HG03439 (cell line): ENCODE measurements around the gene CACNA1F.
"Not testable (repeated sequence)": the region's sequence is repeated elsewhere in the genome, so short reads cannot be mapped to it uniquely, and the experiment has no call there.

Source experiments
- ATAC-seq: cut with Tn5 transposase; IDR thresholded peaks from one replicate; pipeline ENCODE4 v1.9.1; 2021; ENCODE audit warnings: mild to moderate bottlenecking, moderate library complexity; ENCODE audit not compliant: unreplicated experiment

CACNA1F gene

GRCh38 chrX:49177873-49178480, 55.2 kb downstream of the CACNA1F start:
- no peak for ATAC-seq

- ATAC-seq, result no peak
Observed at GRCh38 chrX:49177338-49177833, 55.8 kb downstream of the CACNA1F start.

GRCh38 chrX:49176421-49177326, 56.5 kb downstream of the CACNA1F start:
- no peak for ATAC-seq

- no peak for ATAC-seq
Observed at GRCh38 chrX:49175435-49176274, 57.5 kb downstream of the CACNA1F start.

GRCh38 chrX:49174723-49175122, 58.4 kb downstream of the CACNA1F start:
- no peak for ATAC-seq

- not testable (repeated sequence) for ATAC-seq
Observed at GRCh38 chrX:49173544-49173943, 59.6 kb downstream of the CACNA1F start.

- ATAC-seq, result peak; percentile 74
Observed at GRCh38 chrX:49172280-49172780, 60.8 kb downstream of the CACNA1F start.

GRCh38 chrX:49171752-49172279, 61.3 kb downstream of the CACNA1F start, which contains the start of gene PLP2:
PLP2 (plus strand) TSS chrX:49171898; CDS start chrX:49172001, 103 bp downstream.
- ATAC-seq, result peak; percentile 31

GRCh38 chrX:49167740-49168108, 65.4 kb downstream of the CACNA1F start:
- ATAC-seq, result no peak

GRCh38 chrX:49166914-49167739, 66.0 kb downstream of the CACNA1F start:
- ATAC-seq, result peak; percentile 20

GRCh38 chrX:49165901-49166881, 66.9 kb downstream of the CACNA1F start:
- ATAC-seq, result peak; percentile 41

GRCh38 chrX:49164589-49165360, 68.4 kb downstream of the CACNA1F start:
- ATAC-seq, result no peak

GRCh38 chrX:49163555-49164419, 69.4 kb downstream of the CACNA1F start:
- ATAC-seq, result peak; percentile 56

GRCh38 chrX:49162620-49163019, 70.5 kb downstream of the CACNA1F start, which contains the start of gene MAGIX:
MAGIX (plus strand) TSS chrX:49162758; CDS start chrX:49162890, 132 bp downstream.
- no peak for ATAC-seq

GRCh38 chrX:49161632-49162031, 71.5 kb downstream of the CACNA1F start:
- no peak for ATAC-seq

- ATAC-seq, result no peak
Observed at GRCh38 chrX:49160908-49161307, 72.2 kb downstream of the CACNA1F start.

- ATAC-seq, result no peak
Observed at GRCh38 chrX:49157194-49157593, 75.9 kb downstream of the CACNA1F start.
